T-cell (primary cell): ENCODE results near the gene TP53BP1. TPM values are rescaled to one million over a fixed set of nuclear protein-coding genes. Genes with fewer than 3 reads are reported as not detected.

Experiments used
- ATAC-seq, 4 experiments: fragments of 200-7000 bp in 3 of 4; fragments of 150-1000 bp in 1 of 4; cut with Tn5 transposase; replicated peaks in 1 of 4; 1 replicate in 3 of 4; 2 replicates in 1 of 4; pipeline ENCODE4 v1.10.0; 2021; ENCODE audit warnings: moderate library complexity in 3 of 4, mild to moderate bottlenecking in 2 of 4, moderate number of reproducible peaks in 1 of 4
- CTCF ChIA-PET, 2 donors: fragments of 300-600 bp; sonication (Branson Sonifier 250); formaldehyde crosslinking; loops; one replicate each; lab custom pipeline; 2022; ENCODE audit warnings: antibody characterized with exemption in 2 of 2; lab: Charles Lee
- POLR2A ChIA-PET, 2 donors: fragments of 300-600 bp; sonication (Branson Sonifier 250); formaldehyde crosslinking; loops; one replicate each; lab custom pipeline; 2022; ENCODE audit warnings: antibody characterized with exemption in 2 of 2; lab: Charles Lee
- DNase-seq, 35 experiments: peaks; one replicate each; pipeline versions ENCODE4 v3.0.0 to v3.0.0-alpha.2; 2013 to 2023
- H3K27ac ChIP-seq: one replicate; pipeline ENCODE4 v1.5.1; 2013; ENCODE audit warnings: low read length
- H3K27me3 ChIP-seq, 2 experiments: replicated peaks in 1 of 2; 1 replicate in 1 of 2; 2 replicates in 1 of 2; pipeline versions ENCODE4 v1.6.1 to v1.7.0; 2013; ENCODE audit warnings: low read length in 1 of 2, mixed read lengths in 1 of 2; ENCODE audit not compliant: control insufficient read depth in 2 of 2, insufficient read depth in 2 of 2; ENCODE audit errors: extremely low read depth in 1 of 2
- H3K36me3 ChIP-seq, 2 donors: 1 replicate in 1 of 2; 2 replicates in 1 of 2; pipeline versions ENCODE4 v1.6.1 to v1.7.0; 2013; ENCODE audit warnings: low read length in 1 of 2; ENCODE audit not compliant: control insufficient read depth in 2 of 2, insufficient read depth in 1 of 2; ENCODE audit errors: extremely low read depth in 1 of 2
- H3K4me1 ChIP-seq, 2 experiments: 1 replicate in 1 of 2; 2 replicates in 1 of 2; pipeline versions ENCODE4 v1.6.1 to v1.7.0; 2013; ENCODE audit warnings: low read length in 2 of 2, mixed read lengths in 1 of 2; ENCODE audit not compliant: insufficient read depth in 2 of 2, control insufficient read depth in 1 of 2; ENCODE audit errors: extremely low read depth in 1 of 2
- H3K4me3 ChIP-seq, 2 donors: 1 replicate in 1 of 2; 2 replicates in 1 of 2; pipeline versions ENCODE4 v1.5.1 to v1.7.0; 2013; ENCODE audit warnings: mild to moderate bottlenecking in 2 of 2, low read length in 1 of 2, moderate library complexity in 1 of 2; ENCODE audit not compliant: control insufficient read depth in 1 of 2; ENCODE audit errors: extremely low read depth in 1 of 2
- H3K9me3 ChIP-seq: 2 replicates; pipeline ENCODE4 v1.7.0; 2013
- H3K27ac Mint-ChIP-seq, 2 donors: one replicate each; pipeline ENCODE4 v1.8.0; 2020 to 2021; ENCODE audit warnings: mild to moderate bottlenecking in 2 of 2, mixed read lengths in 2 of 2
- H3K27me3 Mint-ChIP-seq, 2 donors: one replicate each; pipeline ENCODE4 v1.8.0; 2021 to 2022; ENCODE audit warnings: mixed read lengths in 2 of 2
- H3K36me3 Mint-ChIP-seq: one replicate; pipeline ENCODE4 v1.8.0; 2021; ENCODE audit warnings: mixed read lengths
- H3K4me1 Mint-ChIP-seq, 3 donors: one replicate each; pipeline ENCODE4 v1.8.0; 2020 to 2022; ENCODE audit warnings: mixed read lengths in 3 of 3, mild to moderate bottlenecking in 1 of 3
- H3K4me3 Mint-ChIP-seq, 3 donors: one replicate each; pipeline ENCODE4 v1.8.0; 2020 to 2022; ENCODE audit warnings: mild to moderate bottlenecking in 3 of 3, mixed read lengths in 3 of 3, moderate library complexity in 3 of 3
- H3K9me3 Mint-ChIP-seq, 3 donors: one replicate each; pipeline ENCODE4 v1.8.0; 2020 to 2022; ENCODE audit warnings: mixed read lengths in 3 of 3
- WGBS: methylation state at CpG from one replicate; pipeline ENCODE4 v1.1.5; 2013; ENCODE audit warnings: missing lambda C conversion rate; ENCODE audit not compliant: insufficient coverage; 5-methylcytosine and 5-hydroxymethylcytosine counted together
- total RNA-seq, 35 experiments: library from RNA in 6 of 35; stranded (reverse) in 6 of 35; fragments of 120-200 nt in 1 of 35; gene quantifications; one replicate each; pipeline versions ENCODE4 v1.2.1 to v1.2.4 and lab custom pipeline; 2013 to 2026

Gene TP53BP1
- total RNA-seq, 5 donors from 2014 or later (not counting 1 experiment from before 2014, with no cell fraction given): 26.8 to 41.8 (median 35.1) TPM

- Histone ChIP-seq H3K9me3 (no peaks in the 10 kb centered on the region), H3K27ac (peak overlapping the region; percentile 55), H3K4me1 (peaks cover 12 to 28% of the 10 kb centered on the region in 2 experiments), H3K4me3 (peak overlapping the region; percentile 64 to 79), H3K27me3 (no peaks in the 10 kb centered on the region), H3K36me3 (no peaks in the 10 kb centered on the region)
- Mint-ChIP-seq H3K27me3 (peaks cover 0 to under 1% of the 10 kb centered on the region in 2 donors), H3K9me3 (no peaks in the 10 kb centered on the region), H3K27ac (peak overlapping the region; percentile 92 to 96), H3K4me1 (peaks cover 35 to 50% (median 35%) of the 10 kb centered on the region in 3 donors), H3K36me3 (no peaks in the 10 kb centered on the region), H3K4me3 (peak overlapping the region; percentile 84 to 95 (median 94))
- WGBS: under 1% methylated on average over 23 of the region's 41 CpGs
- ChIA-PET CTCF (interaction anchor here in 1 of 2 donors (0.5 to 2.9 kb wide), 10 partner anchors 9 to 1068 kb away, joined by 3 to 21 read pairs (median 5); partner anchors contain the start of gene TP53BP1), POLR2A (interaction anchor here (0.5 to 1.3 kb wide), 10 partner anchors 9 to 1693 kb away, joined by 3 to 16 read pairs (median 4); partner anchors contain the start of genes TP53BP1 (in 2 of the 2), GANC (in 1 of the 2) and TMEM87A (in 1 of the 2))
- ATAC-seq: peak; percentile 90 to 95 (median 94)
- DNase-seq: peak; percentile 87 to 97 (median 93)
Observed at GRCh38 chr15:43510200-43511011, 17.4 kb upstream of the TP53BP1 start.

GRCh38 chr15:43509660-43510199 is 16.8 kb upstream of the TP53BP1 start:
- Histone ChIP-seq H3K4me1 (peaks cover 12 to 28% of the 10 kb centered on the region in 2 experiments), H3K9me3 (no peaks in the 10 kb centered on the region), H3K27ac (peak overlapping the region; percentile 55), H3K36me3 (no peaks in the 10 kb centered on the region), H3K27me3 (no peaks in the 10 kb centered on the region), H3K4me3 (peak overlapping the region in 1 of 2 donors; percentile 64)
- ATAC-seq (no peak), DNase-seq (no peak)
- H3K36me3 Mint-ChIP-seq: no peaks in the 10 kb centered on the region
- 91% methylated on average over 4 of the region's 8 CpGs for WGBS
- peak overlapping the region; percentile 92 to 96 for H3K27ac Mint-ChIP-seq
- peak overlapping the region; percentile 84 to 95 (median 94) for H3K4me3 Mint-ChIP-seq
- ChIA-PET CTCF (interaction anchor here in 1 of 2 donors (0.7 to 2.9 kb wide), 6 partner anchors 9 to 492 kb away, joined by 4 to 21 read pairs (median 6); partner anchors contain the start of gene TP53BP1), POLR2A (interaction anchor here (0.5 to 1.3 kb wide), 4 partner anchors 15 to 1236 kb away, joined by 3 to 16 read pairs (median 6); partner anchors contain the start of genes TP53BP1 (in 2 of the 2), GANC (in 1 of the 2) and TMEM87A (in 1 of the 2))
- peaks cover 35 to 48% (median 35%) of the 10 kb centered on the region in 3 donors for H3K4me1 Mint-ChIP-seq
- no peaks in the 10 kb centered on the region for H3K9me3 Mint-ChIP-seq
- H3K27me3 Mint-ChIP-seq: no peaks in the 10 kb centered on the region

GRCh38 chr15:43508991-43509659 is 16.2 kb upstream of the TP53BP1 start:
- Histone ChIP-seq H3K27ac (no peak overlapping the region), H3K4me1 (peaks cover 12 to 24% of the 10 kb centered on the region in 2 experiments), H3K27me3 (no peaks in the 10 kb centered on the region), H3K4me3 (no peak overlapping the region), H3K36me3 (no peaks in the 10 kb centered on the region), H3K9me3 (no peaks in the 10 kb centered on the region)
- H3K9me3 Mint-ChIP-seq: no peaks in the 10 kb centered on the region
- H3K4me3 Mint-ChIP-seq: peak overlapping the region; percentile 84 to 95 (median 94)
- DNase-seq: no peak
- CTCF ChIA-PET: interaction anchor here in 1 of 2 donors (0.6 kb wide), 1 partner anchor 1691 kb away, joined by 7 read pairs; no protein-coding TSS in a partner anchor
- H3K36me3 Mint-ChIP-seq: no peaks in the 10 kb centered on the region
- H3K27me3 Mint-ChIP-seq: no peaks in the 10 kb centered on the region
- no peak overlapping the region for H3K27ac Mint-ChIP-seq
- POLR2A ChIA-PET: interaction anchor here in 1 of 2 donors (0.6 kb wide), 1 partner anchor 10 kb away, joined by 4 read pairs; no protein-coding TSS in a partner anchor
- WGBS: 100% methylated on average over 2 of the region's 9 CpGs
- peaks cover 29 to 42% (median 30%) of the 10 kb centered on the region in 3 donors for H3K4me1 Mint-ChIP-seq
- no peak for ATAC-seq

GRCh38 chr15:43508421-43508820 is 15.5 kb upstream of the TP53BP1 start:
- Histone ChIP-seq H3K27me3 (no peaks in the 10 kb centered on the region), H3K4me1 (peaks cover 12 to 23% of the 10 kb centered on the region in 2 experiments), H3K9me3 (no peaks in the 10 kb centered on the region), H3K36me3 (no peaks in the 10 kb centered on the region), H3K27ac (no peak overlapping the region), H3K4me3 (no peak overlapping the region)
- Mint-ChIP-seq H3K27me3 (no peaks in the 10 kb centered on the region), H3K36me3 (no peaks in the 10 kb centered on the region), H3K4me3 (peak overlapping the region in 1 of 3 donors; percentile 39), H3K9me3 (no peaks in the 10 kb centered on the region), H3K4me1 (peaks cover 23 to 35% (median 24%) of the 10 kb centered on the region in 3 donors), H3K27ac (no peak overlapping the region)
- no peak for DNase-seq
- ChIA-PET CTCF (interaction anchor here in 1 of 2 donors (0.6 kb wide), 1 partner anchor 1691 kb away, joined by 7 read pairs; no protein-coding TSS in a partner anchor), POLR2A (interaction anchor here in 1 of 2 donors (0.6 kb wide), 1 partner anchor 9 kb away, joined by 4 read pairs; no protein-coding TSS in a partner anchor)
- ATAC-seq: no peak
- WGBS: no CpG with 5 or more reads among the region's 1 CpG

- POLR2A ChIA-PET: no interaction called here
- WGBS: no CpG with 5 or more reads among the region's 1 CpG
- Mint-ChIP-seq H3K36me3 (no peaks in the 10 kb centered on the region), H3K4me1 (peaks cover 11 to 15% (median 13%) of the 10 kb centered on the region in 3 donors), H3K27ac (no peak overlapping the region), H3K9me3 (no peaks in the 10 kb centered on the region), H3K4me3 (no peak overlapping the region), H3K27me3 (no peaks in the 10 kb centered on the region)
- H3K27ac ChIP-seq: no peak overlapping the region
- CTCF ChIA-PET: interaction anchor here in 1 of 2 donors (1.3 kb wide), 1 partner anchor 17 kb away, joined by 5 read pairs; no protein-coding TSS in a partner anchor
- no peaks in the 10 kb centered on the region for H3K36me3 ChIP-seq
- H3K9me3 ChIP-seq: no peaks in the 10 kb centered on the region
- ATAC-seq (no peak), DNase-seq (no peak)
- no peak overlapping the region for H3K4me3 ChIP-seq
- H3K4me1 ChIP-seq: peaks cover 5 to 13% of the 10 kb centered on the region in 2 experiments
- H3K27me3 ChIP-seq: no peaks in the 10 kb centered on the region
Observed at GRCh38 chr15:43505738-43506137, 12.8 kb upstream of the TP53BP1 start.
